GM19468 (cell line): ENCODE measurements around the gene CCDC63.
"Not testable (repeated sequence)": the region's sequence is repeated elsewhere in the genome, so short reads cannot be mapped to it uniquely, and the experiment has no call there.

Experiments used
- ATAC-seq: cut with Tn5 transposase; IDR thresholded peaks from one replicate; pipeline ENCODE4 v1.9.1; 2021; ENCODE audit warnings: mild to moderate bottlenecking, moderate library complexity, moderate number of reproducible peaks; ENCODE audit not compliant: unreplicated experiment; ENCODE audit errors: extremely low read depth

Gene CCDC63

GRCh38 chr12:110941391-110941790 is 94.6 kb downstream of the CCDC63 start:
- ATAC-seq: no peak

DNA sequence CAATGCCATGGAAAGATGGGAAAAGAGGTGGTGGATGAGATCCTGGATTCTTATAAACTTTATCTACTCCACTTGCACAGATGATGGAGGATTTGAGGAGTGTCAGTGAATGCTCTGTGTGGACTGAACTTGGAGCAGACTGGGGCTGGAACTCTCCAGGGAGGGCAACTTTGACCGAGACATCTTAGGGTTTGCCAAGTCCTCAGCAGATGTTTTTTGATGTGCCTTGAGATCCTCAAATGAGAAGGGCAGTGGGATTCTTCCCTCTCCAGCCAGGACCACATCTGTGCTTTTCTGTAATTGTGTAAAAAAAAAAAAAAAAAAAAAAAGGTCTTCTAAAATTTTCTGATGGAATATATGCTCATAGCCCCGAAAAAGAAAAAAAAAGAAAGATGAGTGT is 96.6 kb downstream of the CCDC63 start:
- no peak for ATAC-seq

DNA sequence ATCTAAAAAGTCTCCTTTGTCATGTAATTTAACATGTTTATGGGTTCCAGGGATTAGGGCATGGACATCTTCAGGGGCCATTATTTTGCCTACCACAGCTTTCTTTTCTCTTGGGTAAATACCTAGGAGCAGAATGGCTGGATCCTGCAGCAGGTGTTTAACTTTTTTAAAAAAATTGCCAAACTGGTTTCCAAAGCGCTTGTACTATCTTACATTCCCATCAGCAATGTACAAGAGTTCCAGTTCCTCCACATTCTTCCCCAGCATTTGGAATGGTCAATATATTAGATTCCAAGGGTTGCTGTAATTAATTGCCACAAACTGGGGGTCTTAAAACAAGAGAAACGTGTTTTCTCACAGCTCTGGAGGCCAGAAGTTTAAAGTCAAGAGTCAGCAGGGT is 101.3 kb downstream of the CCDC63 start:
- no peak for ATAC-seq

GRCh38 chr12:110950466-110950865 is 103.7 kb downstream of the CCDC63 start:
- ATAC-seq: not testable (repeated sequence)

- not testable (repeated sequence) for ATAC-seq
These were observed 104.1 kb downstream of the CCDC63 start for GRCh38 chr12:110950867-110951266.
